Measurements from ENCODE around the gene GALNT17.
"Not testable (repeated sequence)": the region's sequence is repeated elsewhere in the genome, so short reads cannot be mapped to it uniquely, and the experiment has no call there.

The GALNT17 gene

GRCh38 chr7:71705217-71705616 lies 573.3 kb downstream of the GALNT17 start:
- no peak for DNase-seq

GRCh38 chr7:71705901-71706596 lies 574.1 kb downstream of the GALNT17 start:
- DNase-seq = no peak

- no peak for DNase-seq
These were observed 574.6 kb downstream of the GALNT17 start for GRCh38 chr7:71706597-71706975.

- DNase-seq = no peak
These were observed 575.1 kb downstream of the GALNT17 start for GRCh38 chr7:71707041-71707440.

GRCh38 chr7:71708710-71709109 lies 576.8 kb downstream of the GALNT17 start:
- DNase-seq = no peak

GRCh38 chr7:71710442-71710841 lies 578.5 kb downstream of the GALNT17 start:
- DNase-seq = no peak

GRCh38 chr7:71712653-71713180 lies 580.8 kb downstream of the GALNT17 start:
- DNase-seq = no peak

GRCh38 chr7:71716690-71717089 lies 584.7 kb downstream of the GALNT17 start:
- DNase-seq = no peak

- DNase-seq = no peak
These were observed 586.6 kb downstream of the GALNT17 start for GRCh38 chr7:71718563-71718962.

- DNase-seq = no peak
These were observed 589.8 kb downstream of the GALNT17 start for GRCh38 chr7:71721742-71722141.

- no peak for DNase-seq
These were observed 591.9 kb downstream of the GALNT17 start for GRCh38 chr7:71723859-71724258.

- no peak for DNase-seq
These were observed 595.4 kb downstream of the GALNT17 start for GRCh38 chr7:71727347-71727746.

- DNase-seq = no peak
These were observed 599.8 kb downstream of the GALNT17 start for GRCh38 chr7:71731740-71732139.

GRCh38 chr7:71733107-71733870 lies 601.3 kb downstream of the GALNT17 start:
- peak; percentile 20 for DNase-seq

GRCh38 chr7:71735961-71736556 lies 604.1 kb downstream of the GALNT17 start:
- no peak for DNase-seq

GRCh38 chr7:71737931-71738540 lies 606.1 kb downstream of the GALNT17 start:
- DNase-seq = not testable (repeated sequence)

GRCh38 chr7:71739520-71740173 lies 607.7 kb downstream of the GALNT17 start:
- DNase-seq = no peak

GRCh38 chr7:71740174-71740560 lies 608.2 kb downstream of the GALNT17 start:
- no peak for DNase-seq

GRCh38 chr7:71746006-71746405 lies 614.1 kb downstream of the GALNT17 start:
- DNase-seq = no peak

GRCh38 chr7:71750290-71750689 lies 618.3 kb downstream of the GALNT17 start:
- DNase-seq = no peak

- no peak for DNase-seq
These were observed 620.4 kb downstream of the GALNT17 start for GRCh38 chr7:71752171-71752935.

GRCh38 chr7:71753236-71753635 lies 621.3 kb downstream of the GALNT17 start:
- DNase-seq = no peak

Measured in effector CD4-positive, alpha-beta T cell (primary cell).